Parathyroid adenoma (tissue), 2 donors: ENCODE measurements around the gene TCF23.
"Not testable (repeated sequence)": the region's sequence is repeated elsewhere in the genome, so short reads cannot be mapped to it uniquely, and the experiment has no call there.

Experiments used
- H2AFZ ChIP-seq: fragments of 300-600 bp; sonication (generic); one replicate; pipeline ENCODE4 v1.7.0; 2017; ENCODE audit warnings: antibody characterized with exemption, mild to moderate bottlenecking
- H3K27ac ChIP-seq: fragments of 300-600 bp; sonication (generic); one replicate; pipeline ENCODE4 v1.7.0; 2017
- H3K27me3 ChIP-seq: fragments of 300-600 bp; sonication (generic); one replicate; pipeline ENCODE4 v1.7.0; 2017; ENCODE audit warnings: low read length; ENCODE audit not compliant: control insufficient read depth, insufficient read depth
- H3K36me3 ChIP-seq: fragments of 300-600 bp; sonication (generic); one replicate; pipeline ENCODE4 v1.7.0; 2017; ENCODE audit warnings: low read length; ENCODE audit not compliant: control insufficient read depth, insufficient read depth
- H3K4me1 ChIP-seq: fragments of 300-600 bp; sonication (generic); one replicate; pipeline ENCODE4 v1.7.0; 2017; ENCODE audit warnings: control low read depth
- H3K4me2 ChIP-seq: fragments of 300-600 bp; sonication (generic); one replicate; pipeline ENCODE4 v1.7.0; 2017; ENCODE audit warnings: low read length
- H3K4me3 ChIP-seq: fragments of 300-600 bp; sonication (generic); one replicate; pipeline ENCODE4 v1.7.0; 2017; ENCODE audit warnings: low read depth, low read length
- H3K79me2 ChIP-seq: fragments of 300-600 bp; sonication (generic); one replicate; pipeline ENCODE4 v1.7.0; 2017; ENCODE audit warnings: control low read depth
- H3K9ac ChIP-seq: fragments of 300-600 bp; sonication (generic); one replicate; pipeline ENCODE4 v1.7.0; 2017; ENCODE audit warnings: mild to moderate bottlenecking
- H3K9me3 ChIP-seq: fragments of 300-600 bp; sonication (generic); one replicate; pipeline ENCODE4 v1.7.0; 2017; ENCODE audit warnings: low read length; ENCODE audit not compliant: control insufficient read depth
- CTCF ChIP-seq: fragments of 300-600 bp; sonication (generic); IDR thresholded peaks from one replicate; pipeline ENCODE4 v1.7.0; 2017; ENCODE audit warnings: antibody characterized with exemption, mild to moderate bottlenecking
- donor health status: primary hyperparathyroidism.

TCF23 gene

DNA sequence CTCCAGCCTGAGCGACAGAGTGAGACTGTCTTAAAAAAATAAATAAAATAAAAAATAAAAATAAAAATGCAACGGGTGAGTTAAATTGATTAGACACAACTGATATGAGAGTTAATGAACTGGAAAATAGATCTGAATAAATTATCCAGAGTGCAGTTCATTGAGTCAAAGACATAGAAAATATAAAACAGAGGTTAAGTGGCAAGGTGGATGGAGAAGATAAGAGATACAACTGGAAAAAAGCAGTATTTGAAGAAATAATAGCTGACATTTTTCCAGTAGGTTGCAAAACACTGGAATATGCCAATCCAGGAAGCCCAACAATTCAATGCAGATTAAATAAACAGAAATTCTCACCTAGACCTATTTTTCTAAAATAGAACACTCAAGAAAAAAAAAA is 40.6 kb upstream of the TCF23 start:
- Histone ChIP-seq H3K9me3 (no peaks in the 10 kb centered on the region), H3K4me1 (no peaks in the 10 kb centered on the region), H3K79me2 (no peaks in the 10 kb centered on the region), H3K27me3 (no peaks in the 10 kb centered on the region), H2AFZ (no peak overlapping the region), H3K9ac (no peak overlapping the region), H3K36me3 (no peaks in the 10 kb centered on the region), H3K4me2 (no peak overlapping the region), H3K4me3 (no peak overlapping the region), H3K27ac (no peak overlapping the region)
- TF ChIP-seq CTCF = no peak

- H2AFZ ChIP-seq = no peak overlapping the region
- H3K36me3 ChIP-seq = no peaks in the 10 kb centered on the region
- H3K4me2 ChIP-seq = no peak overlapping the region
- no peaks in the 10 kb centered on the region for H3K4me1 ChIP-seq
- TF ChIP-seq CTCF = no peak
- no peaks in the 10 kb centered on the region for H3K27me3 ChIP-seq
- no peaks in the 10 kb centered on the region for H3K79me2 ChIP-seq
- no peak overlapping the region for H3K9ac ChIP-seq
- no peak overlapping the region for H3K4me3 ChIP-seq
- no peaks in the 10 kb centered on the region for H3K9me3 ChIP-seq
- H3K27ac ChIP-seq = no peak overlapping the region
Observed at GRCh38 chr2:27109083-27109482, 39.7 kb upstream of the TCF23 start.

- not testable (repeated sequence) for H3K4me3 ChIP-seq, H3K79me2 ChIP-seq, H3K27me3 ChIP-seq, H3K9me3 ChIP-seq, H3K36me3 ChIP-seq, H3K27ac ChIP-seq, H3K4me1 ChIP-seq, H2AFZ ChIP-seq, H3K4me2 ChIP-seq, H3K9ac ChIP-seq
Observed at GRCh38 chr2:27110603-27111352, 38.0 kb upstream of the TCF23 start.

- not testable (repeated sequence) for H3K27me3 ChIP-seq, H2AFZ ChIP-seq, H3K27ac ChIP-seq, H3K36me3 ChIP-seq, H3K4me1 ChIP-seq, H3K9ac ChIP-seq, H3K9me3 ChIP-seq, H3K4me3 ChIP-seq, H3K79me2 ChIP-seq, H3K4me2 ChIP-seq
Observed at GRCh38 chr2:27111392-27112078, 37.3 kb upstream of the TCF23 start.

- Histone ChIP-seq H3K4me1 (no peaks in the 10 kb centered on the region), H2AFZ (no peak overlapping the region), H3K9ac (no peak overlapping the region), H3K4me2 (no peak overlapping the region), H3K79me2 (no peaks in the 10 kb centered on the region), H3K9me3 (no peaks in the 10 kb centered on the region), H3K36me3 (no peaks in the 10 kb centered on the region), H3K27ac (no peak overlapping the region), H3K27me3 (peaks cover 3% of the 10 kb centered on the region), H3K4me3 (no peak overlapping the region)
- no peak for TF ChIP-seq CTCF
Observed at GRCh38 chr2:27115519-27115918, 33.3 kb upstream of the TCF23 start.
